Keratinocyte (primary cell): ENCODE data around the gene PDE1C. TPM values are rescaled to one million over a fixed set of nuclear protein-coding genes. Genes with fewer than 3 reads are reported as not detected.

Experiments used
- DNase-seq: peaks from one replicate; pipeline ENCODE4 v3.0.0-alpha.2; 2011; ENCODE audit warnings: low read depth, missing footprints, low spot score
- FAIRE-seq: peaks from 2 replicates; lab custom pipeline; 2011; peaks lifted over from hg19 to GRCh38; lab: Jason Lieb, UNC
- H2AFZ ChIP-seq: 2 replicates; pipeline ENCODE4 v1.6.0; 2012; ENCODE audit warnings: low read length, control low read depth, inconsistent platforms; ENCODE audit not compliant: control insufficient read depth
- H3K27ac ChIP-seq: 2 replicates; pipeline ENCODE4 v1.5.1; 2011; ENCODE audit warnings: low read length; ENCODE audit not compliant: control insufficient read depth, insufficient read depth
- H3K27me3 ChIP-seq: 3 replicates; pipeline ENCODE4 v1.6.0; 2011; ENCODE audit warnings: low read length; ENCODE audit not compliant: control insufficient read depth, insufficient read depth; ENCODE audit errors: extremely low read depth
- H3K36me3 ChIP-seq, 2 experiments: 2 replicates in 1 of 2; 3 replicates in 1 of 2; pipeline ENCODE4 v1.5.1; 2011; ENCODE audit warnings: low read length in 2 of 2, mild to moderate bottlenecking in 1 of 2; ENCODE audit not compliant: control insufficient read depth in 2 of 2, insufficient read depth in 2 of 2; ENCODE audit errors: extremely low read depth in 1 of 2
- H3K4me1 ChIP-seq: 3 replicates; pipeline ENCODE4 v1.5.1; 2011; ENCODE audit warnings: low read length; ENCODE audit not compliant: control insufficient read depth, insufficient read depth; ENCODE audit errors: extremely low read depth
- H3K4me2 ChIP-seq: 3 replicates; pipeline ENCODE4 v1.6.0; 2011; ENCODE audit warnings: low read depth, low read length; ENCODE audit not compliant: control insufficient read depth, insufficient read depth; ENCODE audit errors: extremely low read depth
- H3K4me3 ChIP-seq, 3 experiments: fragments of 200-600 bp in 1 of 3; sonication (generic) in 1 of 3; 2 replicates in 2 of 3; 3 replicates in 1 of 3; pipeline ENCODE4 v1.5.1; 2011 to 2016; ENCODE audit warnings: low read length in 3 of 3, mild to moderate bottlenecking in 3 of 3, control low read depth in 2 of 3, inconsistent platforms in 1 of 3, low read depth in 1 of 3, mixed read lengths in 1 of 3, mixed run types in 1 of 3, moderate library complexity in 1 of 3; ENCODE audit not compliant: control insufficient read depth in 2 of 3, insufficient read depth in 2 of 3; ENCODE audit errors: extremely low read depth in 1 of 3
- H3K79me2 ChIP-seq: 2 replicates; pipeline ENCODE4 v1.6.0; 2012; ENCODE audit warnings: low read length; ENCODE audit not compliant: control insufficient read depth, insufficient read depth
- H3K9ac ChIP-seq: 3 replicates; pipeline ENCODE4 v1.6.0; 2011; ENCODE audit warnings: low read length; ENCODE audit not compliant: control insufficient read depth, insufficient read depth; ENCODE audit errors: extremely low read depth
- H3K9me1 ChIP-seq: 3 replicates; pipeline ENCODE4 v1.6.0; 2011; ENCODE audit warnings: low read length; ENCODE audit not compliant: control insufficient read depth, insufficient read depth; ENCODE audit errors: extremely low read depth
- H3K9me3 ChIP-seq: 2 replicates; pipeline ENCODE4 v1.5.1; 2012; ENCODE audit warnings: low read depth, low read length; ENCODE audit not compliant: control insufficient read depth
- H4K20me1 ChIP-seq: 3 replicates; pipeline ENCODE4 v1.6.0; 2011; ENCODE audit warnings: low read length; ENCODE audit not compliant: control insufficient read depth, insufficient read depth; ENCODE audit errors: extremely low read depth
- CTCF ChIP-seq, 3 experiments: IDR thresholded peaks in 1 of 3; conservative IDR thresholded peaks in 1 of 3; optimal IDR thresholded peaks in 1 of 3; 2 replicates in 2 of 3; 3 replicates in 1 of 3; pipeline versions ENCODE3 to v1.5.1; 2011; ENCODE audit warnings: low read length in 3 of 3, mild to moderate bottlenecking in 3 of 3, moderate library complexity in 2 of 3, control low read depth in 1 of 3, inconsistent platforms in 1 of 3; ENCODE audit not compliant: insufficient read depth in 2 of 3; ENCODE audit errors: extremely low read depth in 1 of 3
- EZH2 ChIP-seq: IDR thresholded peaks from one replicate; pipeline ENCODE4 v1.6.1; 2012; ENCODE audit warnings: inconsistent platforms, mild to moderate bottlenecking, low read length, moderate library complexity
- dilution Hi-C: fragments of 300-500 bp; cut with MboI; formaldehyde crosslinking; loops from one replicate; pipeline ENCODE4 v1.7.0; 2020; ENCODE audit warnings: low sequenced_read_pairs; ENCODE audit not compliant: extremely low pct_ligation_motif_present
- polyA plus RNA-seq, 5 experiments: library from polyadenylated mRNA; depleted of rRNA in 3 of 5; stranded (reverse) in 3 of 5; stranded (forward) in 1 of 5; unstranded in 1 of 5; fragments of >200 nt; gene quantifications; 1 replicate in 1 of 5; 2 replicates in 3 of 5; 3 replicates in 1 of 5; pipeline versions ENCODE4 v1.2.1 to v1.2.3, GENCODE V29; 2011 to 2012; ENCODE audit warnings: missing spikeins in 2 of 5, low read depth in 1 of 5, low replicate concordance in 1 of 5

PDE1C gene
- polyA plus RNA-seq, 1 donor (not counting 4 experiments of a cell fraction or from before 2014, with no cell fraction given), result 2.5 TPM

GRCh38 chr7:31940167-31940566, 130.0 kb downstream of the PDE1C start:
- Histone ChIP-seq H3K9ac (no peak overlapping the region), H3K27ac (no peak overlapping the region), H3K36me3 (no peaks in the 10 kb centered on the region), H3K4me1 (peaks cover 45% of the 10 kb centered on the region), H3K9me3 (no peaks in the 10 kb centered on the region), H3K4me3 (no peak overlapping the region), H3K27me3 (no peaks in the 10 kb centered on the region), H3K9me1 (no peaks in the 10 kb centered on the region), H4K20me1 (no peaks in the 10 kb centered on the region), H3K79me2 (peaks cover 2% of the 10 kb centered on the region), H3K4me2 (no peak overlapping the region), H2AFZ (no peak overlapping the region)
- FAIRE-seq (no peak), DNase-seq (no peak)
- TF ChIP-seq CTCF (optimal IDR thresholded peaks at IDR 0.05 in 1 of 3, IDR thresholded peaks at IDR 0.05 in 1 of 3, conservative IDR thresholded peaks at IDR 0.05 in 1 of 3; ENCODE audit: extremely low read depth in 1 of 3, insufficient read depth in 2 of 3, low read length in 3 of 3), result no peak
- TF ChIP-seq EZH2, result no peak
- dilution Hi-C loops, result no loop called here

GRCh38 chr7:31939076-31939475, 131.1 kb downstream of the PDE1C start:
- no peaks in the 10 kb centered on the region for H3K36me3 ChIP-seq
- no peak overlapping the region for H3K27ac ChIP-seq
- peak overlapping the region; percentile 27 for H2AFZ ChIP-seq
- no peaks in the 10 kb centered on the region for H4K20me1 ChIP-seq
- FAIRE-seq (peak; percentile 65), DNase-seq (peak; percentile 36)
- H3K4me1 ChIP-seq, result peaks cover 56% of the 10 kb centered on the region
- no peak for TF ChIP-seq EZH2
- TF ChIP-seq CTCF (optimal IDR thresholded peaks at IDR 0.05 in 1 of 3, IDR thresholded peaks at IDR 0.05 in 1 of 3, conservative IDR thresholded peaks at IDR 0.05 in 1 of 3; ENCODE audit: extremely low read depth in 1 of 3, insufficient read depth in 2 of 3, low read length in 3 of 3), result peak in 1 of 3 experiments; percentile 0
- H3K27me3 ChIP-seq, result no peaks in the 10 kb centered on the region
- peaks cover 2% of the 10 kb centered on the region for H3K79me2 ChIP-seq
- no peaks in the 10 kb centered on the region for H3K9me1 ChIP-seq
- peak overlapping the region; percentile 35 for H3K4me2 ChIP-seq
- no peak overlapping the region for H3K9ac ChIP-seq
- no peaks in the 10 kb centered on the region for H3K9me3 ChIP-seq
- no peak overlapping the region for H3K4me3 ChIP-seq
- dilution Hi-C loops, result no loop called here
